GM12874 (cell line): Measurements from ENCODE around the gene MRGPRF.

Experiments used
- CTCF ChIP-seq: IDR thresholded peaks from 2 replicates; pipeline ENCODE4 v1.5.1; 2011; ENCODE audit warnings: low read depth, mild to moderate bottlenecking, control low read depth, low read length, moderate library complexity; ENCODE audit not compliant: insufficient read depth

The MRGPRF gene

DNA sequence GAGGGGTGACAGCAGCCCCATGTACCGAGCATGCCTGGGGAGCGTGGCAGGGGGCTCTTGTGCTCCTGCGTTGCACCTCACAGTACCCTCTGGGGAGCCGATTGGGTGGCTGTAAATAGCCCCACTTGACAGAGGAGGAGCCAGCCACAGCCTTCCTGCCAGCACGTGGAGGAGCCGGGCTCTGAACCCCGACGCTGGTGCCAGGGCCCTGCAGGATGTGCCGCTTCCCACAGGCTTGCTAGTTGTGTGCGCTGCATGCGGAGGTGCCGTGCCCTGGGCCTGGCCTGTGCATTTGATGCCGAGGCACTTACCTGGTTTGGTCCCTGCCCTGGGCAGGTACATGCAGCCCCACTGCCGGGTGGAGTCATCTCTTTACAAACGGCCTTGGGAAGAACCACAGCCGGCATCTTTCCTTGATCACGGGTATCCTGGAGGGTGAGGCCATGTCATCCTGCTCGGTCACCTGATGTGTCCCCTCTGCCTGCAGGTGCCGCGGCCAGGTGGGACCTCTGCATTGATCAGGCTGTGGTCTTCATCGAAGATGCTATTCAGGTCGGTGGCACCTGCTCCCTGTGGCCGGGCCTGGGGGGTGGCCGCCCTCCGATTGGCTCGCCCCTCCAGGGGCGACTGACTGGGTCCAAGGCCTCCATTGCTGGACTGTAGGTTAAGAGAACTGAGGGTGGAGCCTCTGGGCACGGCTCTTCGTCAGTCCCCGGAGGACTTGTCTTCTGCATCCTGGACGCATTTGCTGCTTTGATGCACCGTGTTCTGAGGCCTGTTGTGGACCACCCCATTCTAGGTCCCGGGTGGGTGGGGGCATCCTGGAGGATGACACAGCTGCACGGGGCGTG, 40.7 kb upstream of the MRGPRF start:
- TF ChIP-seq CTCF, result no peak

GRCh38 chr11:69053169-69053477, 40.1 kb upstream of the MRGPRF start:
- no peak for TF ChIP-seq CTCF

- no peak for TF ChIP-seq CTCF
These were observed 39.5 kb upstream of the MRGPRF start for GRCh38 chr11:69052343-69053168.

GRCh38 chr11:69051381-69052342, 38.6 kb upstream of the MRGPRF start:
- no peak for TF ChIP-seq CTCF

DNA sequence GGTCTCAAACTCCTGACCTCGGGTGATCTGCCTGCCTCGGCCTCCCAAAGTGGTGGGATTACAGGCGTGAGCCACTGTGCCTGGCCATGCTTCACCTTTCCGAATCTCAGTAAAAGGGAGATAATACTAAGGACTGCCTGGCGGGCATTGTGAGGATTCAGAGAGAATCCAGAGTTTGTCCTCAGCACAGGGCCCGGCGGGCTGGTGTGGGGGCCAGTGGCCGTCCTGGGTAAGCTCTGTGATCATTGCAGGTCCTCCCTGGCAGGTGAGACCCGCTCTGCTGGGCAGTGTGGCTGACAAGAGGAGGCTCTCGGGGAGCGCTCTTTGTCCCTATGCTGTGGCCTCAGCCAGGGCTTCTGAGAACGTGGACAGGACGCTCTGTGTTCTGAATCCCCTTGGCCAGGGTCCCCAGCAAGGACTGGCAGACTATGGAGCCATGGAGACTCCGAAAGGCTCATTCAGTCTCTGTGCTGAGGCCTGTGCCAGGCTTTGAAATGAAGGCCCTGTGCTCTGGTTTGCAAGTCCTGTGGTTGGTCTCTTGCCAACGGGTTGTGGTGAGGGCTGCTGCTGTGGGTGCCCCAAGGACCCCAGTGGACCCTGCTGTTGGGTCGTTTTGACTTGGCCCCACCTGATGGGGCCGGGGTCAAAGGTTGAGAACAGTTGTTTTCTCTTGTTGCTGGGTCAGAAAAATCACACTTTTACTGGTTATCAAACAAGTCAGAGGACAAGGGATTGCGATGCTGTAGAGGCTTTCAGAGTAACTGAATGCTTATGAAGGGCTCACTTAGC, 37.7 kb upstream of the MRGPRF start:
- no peak for TF ChIP-seq CTCF

DNA sequence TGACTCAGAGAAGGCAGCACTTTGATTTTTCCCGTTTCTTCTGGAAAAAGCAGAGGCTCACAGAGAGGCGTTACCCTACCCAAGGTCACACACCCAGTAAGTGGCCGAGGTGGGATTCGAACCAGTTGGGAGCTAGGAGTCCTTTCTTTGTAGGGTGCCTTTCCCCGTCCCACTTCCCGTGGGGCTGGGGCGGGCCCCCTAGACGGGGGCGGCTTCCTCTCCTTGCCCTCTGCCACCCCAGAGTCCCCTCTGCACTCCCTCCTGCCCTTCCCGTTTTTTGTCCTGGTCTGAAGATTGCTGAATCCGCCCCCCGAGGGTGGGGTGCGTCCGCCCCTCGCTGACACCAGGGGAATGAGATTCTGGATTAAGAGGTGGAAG, 36.4 kb upstream of the MRGPRF start:
- no peak for TF ChIP-seq CTCF
